Muscle of arm (tissue), 12 donors: ENCODE results near the gene GNB1L. TPM values are rescaled to one million over a fixed set of nuclear protein-coding genes. Genes with fewer than 3 reads are reported as not detected.
"Not testable (repeated sequence)": the region's sequence is repeated elsewhere in the genome, so short reads cannot be mapped to it uniquely, and the experiment has no call there.

Experiments used
- DNase-seq: peaks from one replicate; pipeline ENCODE4 v3.0.0-alpha.2; 2013
- polyA plus RNA-seq, 12 donors: library from polyadenylated mRNA; unstranded; fragments of 120-200 nt; gene quantifications; one replicate each; pipeline ENCODE4 v1.2.1, GENCODE V29; 2013; ENCODE audit not compliant: insufficient read length in 12 of 12

GNB1L gene
- polyA plus RNA-seq, 12 donors: 1.8 to 5.0 (median 3.3) TPM; not detected in 2

GRCh38 chr22:19891317-19892256 lies 36.9 kb upstream of the GNB1L start:
- no peak for DNase-seq

- no peak for DNase-seq
Measured at GRCh38 chr22:19890502-19891316, 36.0 kb upstream of the GNB1L start.

GRCh38 chr22:19889951-19890350 lies 35.3 kb upstream of the GNB1L start:
- DNase-seq: no peak

- no peak for DNase-seq
Measured at GRCh38 chr22:19888131-19888746, 33.6 kb upstream of the GNB1L start.

GRCh38 chr22:19887256-19887985 lies 32.7 kb upstream of the GNB1L start:
- no peak for DNase-seq

GRCh38 chr22:19886605-19887255 lies 32.1 kb upstream of the GNB1L start:
- no peak for DNase-seq

GRCh38 chr22:19885841-19886592 lies 31.3 kb upstream of the GNB1L start:
- DNase-seq: no peak

GRCh38 chr22:19884954-19885751 lies 30.5 kb upstream of the GNB1L start:
- no peak for DNase-seq

- no peak for DNase-seq
Measured at GRCh38 chr22:19884161-19884953, 29.7 kb upstream of the GNB1L start.

GRCh38 chr22:19883446-19883845 lies 28.8 kb upstream of the GNB1L start:
- not testable (repeated sequence) for DNase-seq

- no peak for DNase-seq
Measured at GRCh38 chr22:19882446-19883381, 28.0 kb upstream of the GNB1L start.

GRCh38 chr22:19880786-19881569 lies 26.3 kb upstream of the GNB1L start:
- DNase-seq: peak; percentile 72

GRCh38 chr22:19879992-19880785 lies 25.5 kb upstream of the GNB1L start:
- DNase-seq: no peak

- DNase-seq: no peak
Measured at GRCh38 chr22:19879643-19879991, 24.9 kb upstream of the GNB1L start.

- DNase-seq: no peak
Measured at GRCh38 chr22:19879246-19879570, 24.5 kb upstream of the GNB1L start.
